ENCODE data around the gene SLC38A10.

- no peak for TF ChIP-seq POLR2A (IDR thresholded peaks at IDR 0.05)
- no peak for TF ChIP-seq CTCF (IDR thresholded peaks at IDR 0.05 in 4 of 5, conservative IDR thresholded peaks at IDR 0.05 in 1 of 5)
Observed at GRCh38 chr17:81212365-81212764, 82.7 kb downstream of the SLC38A10 start.
